22Rv1 (cell line): Measurements from ENCODE around the gene DGKD.

Experiments
- H3K27ac ChIP-seq: fragments of 450-650 bp; 2 replicates; pipeline ENCODE4 v1.5.1; 2017
- ZFX ChIP-seq: fragments of 450-650 bp; IDR thresholded peaks from 2 replicates; pipeline ENCODE4 v1.6.1; 2017; ENCODE audit warnings: antibody characterized with exemption, borderline replicate concordance
- TF ChIP-seq, protein P1 (sequence below): fragments of 450-650 bp; IDR thresholded peaks from 2 replicates; pipeline ENCODE4 v1.5.1; 2017; ENCODE audit warnings: mild to moderate bottlenecking

The DGKD gene

DNA sequence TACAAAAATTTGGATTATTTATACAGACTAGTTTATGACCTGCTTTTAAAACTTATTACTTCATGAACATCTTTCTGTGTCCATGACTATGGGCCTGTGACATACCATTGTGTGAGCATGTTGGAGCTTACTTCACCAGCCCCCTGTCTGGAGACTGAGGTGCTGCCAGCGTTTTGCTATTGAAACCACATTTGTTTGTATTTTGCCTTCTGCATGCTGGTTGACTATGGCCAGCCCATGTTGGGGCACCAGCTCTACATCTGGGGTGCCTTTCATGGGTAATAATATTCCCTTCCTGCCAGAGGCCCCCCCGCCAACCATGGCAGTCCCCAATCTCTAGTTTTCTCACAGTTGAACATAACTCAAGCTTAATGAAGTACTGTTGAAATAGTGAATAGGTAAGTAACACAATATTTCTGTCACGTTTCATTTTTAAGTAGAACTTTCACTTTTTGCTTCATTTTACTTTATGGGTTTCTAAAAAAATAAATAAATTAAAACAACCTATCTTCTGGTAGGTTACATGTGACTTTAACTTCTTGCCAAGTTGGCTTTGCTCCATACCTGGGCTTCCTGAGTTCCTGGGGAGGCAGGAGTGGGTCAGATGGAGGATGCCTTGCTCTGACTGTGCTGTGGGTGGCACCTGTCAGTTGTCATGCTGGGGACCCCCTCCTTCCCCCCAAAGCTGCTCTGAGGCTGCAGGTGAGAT lies 63.9 kb downstream of the DGKD start:
- no peak for TF ChIP-seq ZFX
- TF ChIP-seq, protein P1, sequence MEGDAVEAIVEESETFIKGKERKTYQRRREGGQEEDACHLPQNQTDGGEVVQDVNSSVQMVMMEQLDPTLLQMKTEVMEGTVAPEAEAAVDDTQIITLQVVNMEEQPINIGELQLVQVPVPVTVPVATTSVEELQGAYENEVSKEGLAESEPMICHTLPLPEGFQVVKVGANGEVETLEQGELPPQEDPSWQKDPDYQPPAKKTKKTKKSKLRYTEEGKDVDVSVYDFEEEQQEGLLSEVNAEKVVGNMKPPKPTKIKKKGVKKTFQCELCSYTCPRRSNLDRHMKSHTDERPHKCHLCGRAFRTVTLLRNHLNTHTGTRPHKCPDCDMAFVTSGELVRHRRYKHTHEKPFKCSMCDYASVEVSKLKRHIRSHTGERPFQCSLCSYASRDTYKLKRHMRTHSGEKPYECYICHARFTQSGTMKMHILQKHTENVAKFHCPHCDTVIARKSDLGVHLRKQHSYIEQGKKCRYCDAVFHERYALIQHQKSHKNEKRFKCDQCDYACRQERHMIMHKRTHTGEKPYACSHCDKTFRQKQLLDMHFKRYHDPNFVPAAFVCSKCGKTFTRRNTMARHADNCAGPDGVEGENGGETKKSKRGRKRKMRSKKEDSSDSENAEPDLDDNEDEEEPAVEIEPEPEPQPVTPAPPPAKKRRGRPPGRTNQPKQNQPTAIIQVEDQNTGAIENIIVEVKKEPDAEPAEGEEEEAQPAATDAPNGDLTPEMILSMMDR = no peak
- no peak overlapping the region for H3K27ac ChIP-seq

DNA sequence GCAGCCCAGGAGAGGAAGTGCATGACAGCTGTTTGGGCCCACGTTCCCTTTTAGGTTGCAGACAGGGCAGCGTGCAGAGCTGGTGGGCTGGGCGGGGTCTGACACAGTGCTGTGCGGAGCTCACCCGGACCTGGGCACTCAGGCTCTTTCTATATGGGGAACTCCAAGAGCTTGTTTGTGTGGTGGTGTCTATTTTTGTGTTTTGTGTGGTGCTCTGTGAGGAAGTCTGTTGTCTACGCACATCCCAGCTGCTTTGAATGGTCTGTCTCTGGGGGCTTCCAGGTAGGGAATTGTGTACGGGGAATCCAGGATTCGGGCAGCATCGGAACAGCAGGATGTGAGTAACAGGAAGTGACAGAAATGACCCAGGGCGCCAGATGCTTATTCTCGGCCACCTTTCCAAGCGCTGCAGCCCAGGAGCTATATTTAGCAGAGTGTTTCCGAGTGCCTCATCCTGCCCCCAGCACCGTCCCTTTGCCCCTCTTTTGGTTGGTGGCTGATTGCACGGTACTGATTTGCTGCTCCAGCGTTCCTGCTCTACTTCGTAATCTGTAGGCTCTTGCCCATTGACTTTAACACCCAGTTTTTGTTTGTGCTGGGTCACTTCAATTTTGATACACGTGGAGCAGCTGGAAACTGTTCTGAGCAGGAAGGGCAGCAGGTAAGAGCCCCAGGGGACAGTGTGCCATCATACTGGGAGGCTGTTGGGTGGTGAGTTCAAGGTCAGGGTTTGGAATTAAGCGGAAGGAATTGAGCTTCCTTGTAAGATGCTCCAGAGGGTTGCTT lies 64.7 kb downstream of the DGKD start:
- H3K27ac ChIP-seq = no peak overlapping the region
- TF ChIP-seq, protein P1 = no peak
- no peak for TF ChIP-seq ZFX

- no peak overlapping the region for H3K27ac ChIP-seq
- no peak for TF ChIP-seq ZFX
- TF ChIP-seq, protein P1 = no peak
Measured at GRCh38 chr2:233419602-233420391, 65.5 kb downstream of the DGKD start.

GRCh38 chr2:233421091-233421816 lies 67.0 kb downstream of the DGKD start:
- TF ChIP-seq ZFX = no peak
- TF ChIP-seq, protein P1 = no peak
- H3K27ac ChIP-seq = no peak overlapping the region

- TF ChIP-seq, protein P1 = no peak
- no peak for TF ChIP-seq ZFX
- H3K27ac ChIP-seq = no peak overlapping the region
Measured at GRCh38 chr2:233422050-233422639, 67.9 kb downstream of the DGKD start.

DNA sequence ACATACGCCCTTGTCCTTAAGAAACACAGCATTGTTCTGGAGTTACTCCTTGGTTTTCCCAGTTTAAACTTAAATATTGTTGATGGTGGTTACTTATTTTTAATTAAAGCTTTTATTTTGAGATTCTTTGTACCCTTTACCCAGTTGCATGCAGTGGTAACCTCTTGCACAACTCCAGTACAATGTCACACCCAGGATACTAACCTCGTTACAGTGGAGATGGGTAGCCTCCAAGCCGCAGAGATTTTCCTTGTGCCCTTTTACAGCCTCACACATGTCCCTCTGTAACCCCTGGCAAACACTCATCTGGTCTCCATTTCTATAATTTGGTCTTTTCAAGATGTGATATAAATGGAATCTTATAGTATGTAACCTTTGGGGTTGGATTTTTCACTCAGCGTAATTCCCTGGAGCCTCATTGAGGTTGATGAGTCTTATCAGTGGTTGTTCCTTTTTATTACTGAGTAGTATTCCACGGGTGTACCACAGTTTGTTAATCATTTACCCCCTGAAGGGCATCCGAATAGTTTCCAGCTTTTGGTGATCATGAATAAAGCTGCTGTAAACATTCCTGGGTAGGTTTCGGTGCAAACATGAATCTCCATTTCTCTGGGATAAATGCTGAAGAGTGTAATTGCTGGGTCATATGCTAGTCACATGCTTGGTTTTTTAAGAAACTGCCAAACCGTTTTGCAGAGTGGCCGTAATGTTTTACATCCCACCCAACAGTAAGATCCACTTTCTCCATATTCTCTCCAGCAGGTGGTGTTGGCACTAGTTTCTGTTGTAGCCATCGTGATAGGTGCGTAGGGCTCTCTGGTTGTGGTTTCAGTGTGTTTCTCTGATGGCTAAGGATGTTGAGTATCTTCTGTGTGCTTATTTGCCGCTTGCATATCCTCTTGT lies 68.6 kb downstream of the DGKD start:
- no peak overlapping the region for H3K27ac ChIP-seq
- TF ChIP-seq, protein P1 = no peak
- TF ChIP-seq ZFX = no peak
